A673 (cell line): ENCODE results near the gene VN1R5.

Source experiments
- EZH2 ChIP-seq: fragments of 200-600 bp; sonication (generic); IDR thresholded peaks from 2 replicates; pipeline ENCODE4 v1.6.1; 2017; ENCODE audit warnings: borderline replicate concordance, low read depth, mild to moderate bottlenecking, mixed read lengths, antibody characterized with exemption, low read length; ENCODE audit not compliant: poor library complexity, severe bottlenecking
- TF ChIP-seq, protein P1 (sequence below): fragments of 300-800, 200-600 bp; sonication (generic); conservative IDR thresholded peaks from 2 replicates; pipeline ENCODE4 v1.5.1; 2017; ENCODE audit warnings: low read depth, mild to moderate bottlenecking, antibody characterized with exemption, low read length, moderate library complexity, mixed read lengths

DNA sequence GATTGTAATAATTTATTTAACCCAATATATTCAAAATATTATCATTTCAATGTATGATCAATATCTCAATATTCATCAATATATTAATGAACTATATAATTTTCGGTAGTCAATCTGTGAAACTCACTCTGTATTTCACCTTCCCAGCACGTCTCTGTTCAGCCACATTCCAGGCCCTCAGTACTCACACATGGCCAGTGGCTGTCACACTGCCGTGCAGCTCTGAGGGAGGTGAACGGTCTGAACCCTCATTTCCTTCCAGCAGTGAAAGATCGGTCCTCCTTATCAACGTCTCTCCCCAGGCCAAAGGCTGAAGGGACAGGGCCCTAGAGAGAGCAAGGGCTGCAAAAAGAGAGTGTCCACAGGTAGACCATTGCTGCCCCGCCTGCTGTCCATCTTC, 44.5 kb upstream of the VN1R5 start:
- TF ChIP-seq, protein P1, sequence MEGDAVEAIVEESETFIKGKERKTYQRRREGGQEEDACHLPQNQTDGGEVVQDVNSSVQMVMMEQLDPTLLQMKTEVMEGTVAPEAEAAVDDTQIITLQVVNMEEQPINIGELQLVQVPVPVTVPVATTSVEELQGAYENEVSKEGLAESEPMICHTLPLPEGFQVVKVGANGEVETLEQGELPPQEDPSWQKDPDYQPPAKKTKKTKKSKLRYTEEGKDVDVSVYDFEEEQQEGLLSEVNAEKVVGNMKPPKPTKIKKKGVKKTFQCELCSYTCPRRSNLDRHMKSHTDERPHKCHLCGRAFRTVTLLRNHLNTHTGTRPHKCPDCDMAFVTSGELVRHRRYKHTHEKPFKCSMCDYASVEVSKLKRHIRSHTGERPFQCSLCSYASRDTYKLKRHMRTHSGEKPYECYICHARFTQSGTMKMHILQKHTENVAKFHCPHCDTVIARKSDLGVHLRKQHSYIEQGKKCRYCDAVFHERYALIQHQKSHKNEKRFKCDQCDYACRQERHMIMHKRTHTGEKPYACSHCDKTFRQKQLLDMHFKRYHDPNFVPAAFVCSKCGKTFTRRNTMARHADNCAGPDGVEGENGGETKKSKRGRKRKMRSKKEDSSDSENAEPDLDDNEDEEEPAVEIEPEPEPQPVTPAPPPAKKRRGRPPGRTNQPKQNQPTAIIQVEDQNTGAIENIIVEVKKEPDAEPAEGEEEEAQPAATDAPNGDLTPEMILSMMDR = no peak
- TF ChIP-seq EZH2 = no peak
